ENCODE results near the gene NRXN3. TPM values are rescaled to one million over a fixed set of nuclear protein-coding genes. Genes with fewer than 3 reads are reported as not detected.

The NRXN3 gene
- total and polyA plus RNA-seq, 2 experiments from 2014 or later = 1.0 to 1.8 TPM

GRCh38 chr14:78129375-78129774 lies 40.8 kb upstream of the NRXN3 start:
- DNase-seq (ENCODE audit: low spot score) (no peak), ATAC-seq (no peak)
- no peaks in the 10 kb centered on the region for H3K36me3 ChIP-seq (ENCODE audit: insufficient read depth)
- Mint-ChIP-seq H3K36me3 (ENCODE audit: low read depth) (no peaks in the 10 kb centered on the region; the same call in 2 of the 3 replicates), H3K27me3 (ENCODE audit: insufficient read depth, low read depth, poor library complexity) (peaks cover 4% of the 10 kb centered on the region), H3K27ac (no peak overlapping the region), H3K4me1 (peaks cover 9% of the 10 kb centered on the region), H3K9me3 (no peaks in the 10 kb centered on the region; the same call in 2 of the 3 replicates), H3K4me3 (no peak overlapping the region)
- H3K4me3 ChIP-seq = no peak overlapping the region
- H3K4me2 ChIP-seq = no peak overlapping the region
- no peaks in the 10 kb centered on the region for H3F3A ChIP-seq (replicated peaks; ENCODE audit: low read depth)
- no peaks in the 10 kb centered on the region for H3K4me1 ChIP-seq (ENCODE audit: insufficient read depth)
- no peak for TF ChIP-seq ZNF114 (CRISPR knock-in tag; IDR thresholded peaks at IDR 0.05)
- no peak for TF ChIP-seq POLR2AphosphoS5 (IDR thresholded peaks at IDR 0.05; ENCODE audit: low read depth)
- TF ChIP-seq ZNF331 (CRISPR knock-in tag; IDR thresholded peaks at IDR 0.05; ENCODE audit: low read depth) = no peak
- TF ChIP-seq, protein P1, sequence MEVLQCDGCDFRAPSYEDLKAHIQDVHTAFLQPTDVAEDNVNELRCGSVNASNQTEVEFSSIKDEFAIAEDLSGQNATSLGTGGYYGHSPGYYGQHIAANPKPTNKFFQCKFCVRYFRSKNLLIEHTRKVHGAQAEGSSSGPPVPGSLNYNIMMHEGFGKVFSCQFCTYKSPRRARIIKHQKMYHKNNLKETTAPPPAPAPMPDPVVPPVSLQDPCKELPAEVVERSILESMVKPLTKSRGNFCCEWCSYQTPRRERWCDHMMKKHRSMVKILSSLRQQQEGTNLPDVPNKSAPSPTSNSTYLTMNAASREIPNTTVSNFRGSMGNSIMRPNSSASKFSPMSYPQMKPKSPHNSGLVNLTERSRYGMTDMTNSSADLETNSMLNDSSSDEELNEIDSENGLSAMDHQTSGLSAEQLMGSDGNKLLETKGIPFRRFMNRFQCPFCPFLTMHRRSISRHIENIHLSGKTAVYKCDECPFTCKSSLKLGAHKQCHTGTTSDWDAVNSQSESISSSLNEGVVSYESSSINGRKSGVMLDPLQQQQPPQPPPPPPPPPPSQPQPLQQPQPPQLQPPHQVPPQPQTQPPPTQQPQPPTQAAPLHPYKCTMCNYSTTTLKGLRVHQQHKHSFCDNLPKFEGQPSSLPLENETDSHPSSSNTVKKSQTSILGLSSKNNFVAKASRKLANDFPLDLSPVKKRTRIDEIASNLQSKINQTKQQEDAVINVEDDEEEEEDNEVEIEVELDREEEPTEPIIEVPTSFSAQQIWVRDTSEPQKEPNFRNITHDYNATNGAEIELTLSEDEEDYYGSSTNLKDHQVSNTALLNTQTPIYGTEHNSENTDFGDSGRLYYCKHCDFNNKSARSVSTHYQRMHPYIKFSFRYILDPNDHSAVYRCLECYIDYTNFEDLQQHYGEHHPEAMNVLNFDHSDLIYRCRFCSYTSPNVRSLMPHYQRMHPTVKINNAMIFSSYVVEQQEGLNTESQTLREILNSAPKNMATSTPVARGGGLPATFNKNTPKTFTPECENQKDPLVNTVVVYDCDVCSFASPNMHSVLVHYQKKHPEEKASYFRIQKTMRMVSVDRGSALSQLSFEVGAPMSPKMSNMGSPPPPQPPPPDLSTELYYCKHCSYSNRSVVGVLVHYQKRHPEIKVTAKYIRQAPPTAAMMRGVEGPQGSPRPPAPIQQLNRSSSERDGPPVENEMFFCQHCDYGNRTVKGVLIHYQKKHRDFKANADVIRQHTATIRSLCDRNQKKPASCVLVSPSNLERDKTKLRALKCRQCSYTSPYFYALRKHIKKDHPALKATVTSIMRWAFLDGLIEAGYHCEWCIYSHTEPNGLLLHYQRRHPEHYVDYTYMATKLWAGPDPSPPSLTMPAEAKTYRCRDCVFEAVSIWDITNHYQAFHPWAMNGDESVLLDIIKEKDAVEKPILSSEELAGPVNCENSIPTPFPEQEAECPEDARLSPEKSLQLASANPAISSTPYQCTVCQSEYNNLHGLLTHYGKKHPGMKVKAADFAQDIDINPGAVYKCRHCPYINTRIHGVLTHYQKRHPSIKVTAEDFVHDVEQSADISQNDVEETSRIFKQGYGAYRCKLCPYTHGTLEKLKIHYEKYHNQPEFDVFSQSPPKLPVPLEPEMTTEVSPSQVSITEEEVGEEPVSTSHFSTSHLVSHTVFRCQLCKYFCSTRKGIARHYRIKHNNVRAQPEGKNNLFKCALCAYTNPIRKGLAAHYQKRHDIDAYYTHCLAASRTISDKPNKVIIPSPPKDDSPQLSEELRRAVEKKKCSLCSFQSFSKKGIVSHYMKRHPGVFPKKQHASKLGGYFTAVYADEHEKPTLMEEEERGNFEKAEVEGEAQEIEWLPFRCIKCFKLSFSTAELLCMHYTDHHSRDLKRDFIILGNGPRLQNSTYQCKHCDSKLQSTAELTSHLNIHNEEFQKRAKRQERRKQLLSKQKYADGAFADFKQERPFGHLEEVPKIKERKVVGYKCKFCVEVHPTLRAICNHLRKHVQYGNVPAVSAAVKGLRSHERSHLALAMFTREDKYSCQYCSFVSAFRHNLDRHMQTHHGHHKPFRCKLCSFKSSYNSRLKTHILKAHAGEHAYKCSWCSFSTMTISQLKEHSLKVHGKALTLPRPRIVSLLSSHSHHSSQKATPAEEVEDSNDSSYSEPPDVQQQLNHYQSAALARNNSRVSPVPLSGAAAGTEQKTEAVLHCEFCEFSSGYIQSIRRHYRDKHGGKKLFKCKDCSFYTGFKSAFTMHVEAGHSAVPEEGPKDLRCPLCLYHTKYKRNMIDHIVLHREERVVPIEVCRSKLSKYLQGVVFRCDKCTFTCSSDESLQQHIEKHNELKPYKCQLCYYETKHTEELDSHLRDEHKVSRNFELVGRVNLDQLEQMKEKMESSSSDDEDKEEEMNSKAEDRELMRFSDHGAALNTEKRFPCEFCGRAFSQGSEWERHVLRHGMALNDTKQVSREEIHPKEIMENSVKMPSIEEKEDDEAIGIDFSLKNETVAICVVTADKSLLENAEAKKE (CRISPR knock-in tag; IDR thresholded peaks at IDR 0.05) = no peak
- no peak overlapping the region for H2AFZ ChIP-seq
- H3K27me3 ChIP-seq (ENCODE audit: insufficient read depth) = no peaks in the 10 kb centered on the region
- H4K20me1 ChIP-seq (replicated peaks; ENCODE audit: insufficient read depth) = no peaks in the 10 kb centered on the region
- no peak overlapping the region for H3K27ac ChIP-seq (ENCODE audit: low read depth)
- 0 out of 2 replicates have a peak, but pooled peaks cover 5% of the 10 kb centered on the region for H3K9me2 ChIP-seq (ENCODE audit: insufficient read depth)
- H3K79me2 ChIP-seq (replicated peaks; ENCODE audit: insufficient read depth) = no peaks in the 10 kb centered on the region

DNA sequence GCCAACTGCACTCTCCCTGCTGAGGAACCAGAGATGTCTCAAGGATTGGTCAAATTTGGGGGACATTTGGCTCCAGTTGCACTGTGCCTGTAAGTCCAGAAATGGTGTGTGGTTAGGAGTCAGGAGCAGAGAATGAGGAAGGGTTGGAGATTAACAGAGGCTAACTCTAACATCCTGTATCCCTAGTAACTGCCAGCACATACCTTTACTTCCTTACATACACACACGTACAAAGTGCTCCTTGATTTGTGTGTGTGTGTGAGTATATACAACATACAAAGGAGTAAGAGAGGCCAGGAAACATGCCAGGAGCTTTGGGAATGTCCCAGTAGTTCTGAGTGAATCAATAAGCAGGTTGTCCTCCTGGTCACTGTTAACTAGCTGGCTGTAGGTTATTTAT lies 39.8 kb upstream of the NRXN3 start:
- no peaks in the 10 kb centered on the region for H4K20me1 ChIP-seq (replicated peaks; ENCODE audit: insufficient read depth)
- peaks cover 9% of the 10 kb centered on the region for H3K4me1 Mint-ChIP-seq
- no peaks in the 10 kb centered on the region; the same call in 2 of the 3 replicates for H3K36me3 Mint-ChIP-seq (ENCODE audit: low read depth)
- H3K4me3 ChIP-seq = no peak overlapping the region
- H3K27me3 ChIP-seq (ENCODE audit: insufficient read depth) = no peaks in the 10 kb centered on the region
- no peaks in the 10 kb centered on the region; the same call in 2 of the 3 replicates for H3K9me3 Mint-ChIP-seq
- H3K4me1 ChIP-seq (ENCODE audit: insufficient read depth) = no peaks in the 10 kb centered on the region
- DNase-seq (ENCODE audit: low spot score) = no peak
- peaks cover 4% of the 10 kb centered on the region for H3K27me3 Mint-ChIP-seq (ENCODE audit: insufficient read depth, low read depth, poor library complexity)
- H3K79me2 ChIP-seq (replicated peaks; ENCODE audit: insufficient read depth) = no peaks in the 10 kb centered on the region
- no peaks in the 10 kb centered on the region for H3F3A ChIP-seq (replicated peaks; ENCODE audit: low read depth)
- no peak overlapping the region for H3K27ac Mint-ChIP-seq
- H3K27ac ChIP-seq (ENCODE audit: low read depth) = no peak overlapping the region
- H3K9me2 ChIP-seq (ENCODE audit: insufficient read depth) = 0 out of 2 replicates have a peak, but pooled peaks cover 5% of the 10 kb centered on the region
- H3K4me2 ChIP-seq = no peak overlapping the region
- ATAC-seq = no peak
- H3K4me3 Mint-ChIP-seq = no peak overlapping the region
- no peak overlapping the region for H2AFZ ChIP-seq
- no peaks in the 10 kb centered on the region for H3K36me3 ChIP-seq (ENCODE audit: insufficient read depth)
- TF ChIP-seq STAT1 (IDR thresholded peaks at IDR 0.05; ENCODE audit: unreplicated experiment) = no peak
- TF ChIP-seq POLR2AphosphoS5 (IDR thresholded peaks at IDR 0.05; ENCODE audit: low read depth) = no peak
- TF ChIP-seq NANOG (IDR thresholded peaks at IDR 0.05; ENCODE audit: borderline replicate concordance) = no peak
- TF ChIP-seq, protein P2, sequence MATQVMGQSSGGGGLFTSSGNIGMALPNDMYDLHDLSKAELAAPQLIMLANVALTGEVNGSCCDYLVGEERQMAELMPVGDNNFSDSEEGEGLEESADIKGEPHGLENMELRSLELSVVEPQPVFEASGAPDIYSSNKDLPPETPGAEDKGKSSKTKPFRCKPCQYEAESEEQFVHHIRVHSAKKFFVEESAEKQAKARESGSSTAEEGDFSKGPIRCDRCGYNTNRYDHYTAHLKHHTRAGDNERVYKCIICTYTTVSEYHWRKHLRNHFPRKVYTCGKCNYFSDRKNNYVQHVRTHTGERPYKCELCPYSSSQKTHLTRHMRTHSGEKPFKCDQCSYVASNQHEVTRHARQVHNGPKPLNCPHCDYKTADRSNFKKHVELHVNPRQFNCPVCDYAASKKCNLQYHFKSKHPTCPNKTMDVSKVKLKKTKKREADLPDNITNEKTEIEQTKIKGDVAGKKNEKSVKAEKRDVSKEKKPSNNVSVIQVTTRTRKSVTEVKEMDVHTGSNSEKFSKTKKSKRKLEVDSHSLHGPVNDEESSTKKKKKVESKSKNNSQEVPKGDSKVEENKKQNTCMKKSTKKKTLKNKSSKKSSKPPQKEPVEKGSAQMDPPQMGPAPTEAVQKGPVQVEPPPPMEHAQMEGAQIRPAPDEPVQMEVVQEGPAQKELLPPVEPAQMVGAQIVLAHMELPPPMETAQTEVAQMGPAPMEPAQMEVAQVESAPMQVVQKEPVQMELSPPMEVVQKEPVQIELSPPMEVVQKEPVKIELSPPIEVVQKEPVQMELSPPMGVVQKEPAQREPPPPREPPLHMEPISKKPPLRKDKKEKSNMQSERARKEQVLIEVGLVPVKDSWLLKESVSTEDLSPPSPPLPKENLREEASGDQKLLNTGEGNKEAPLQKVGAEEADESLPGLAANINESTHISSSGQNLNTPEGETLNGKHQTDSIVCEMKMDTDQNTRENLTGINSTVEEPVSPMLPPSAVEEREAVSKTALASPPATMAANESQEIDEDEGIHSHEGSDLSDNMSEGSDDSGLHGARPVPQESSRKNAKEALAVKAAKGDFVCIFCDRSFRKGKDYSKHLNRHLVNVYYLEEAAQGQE (IDR thresholded peaks at IDR 0.05; ENCODE audit: unreplicated experiment) = no peak
- TF ChIP-seq ZNF331 (CRISPR knock-in tag; IDR thresholded peaks at IDR 0.05; ENCODE audit: low read depth) = no peak
- TF ChIP-seq CTCF (conservative IDR thresholded peaks at IDR 0.05; ENCODE audit: low read depth in 2 of 2) = no peak
- no peak for TF ChIP-seq JUNB (IDR thresholded peaks at IDR 0.05; ENCODE audit: unreplicated experiment)

Data from GM23338 (cell line).